Hepatocyte (in vitro differentiated cells): ENCODE measurements around the gene CEP112. TPM values are rescaled to one million over a fixed set of nuclear protein-coding genes. Genes with fewer than 3 reads are reported as not detected.
"Not testable (repeated sequence)": the region's sequence is repeated elsewhere in the genome, so short reads cannot be mapped to it uniquely, and the experiment has no call there.

Source experiments
- DNase-seq: peaks from one replicate; pipeline ENCODE4 v3.0.0-alpha.2; 2016; ENCODE audit warnings: low spot score
- H2AFZ ChIP-seq: fragments of 200-600 bp; sonication (generic); 2 replicates; pipeline ENCODE4 v1.6.0; 2016; ENCODE audit warnings: antibody characterized with exemption, mild to moderate bottlenecking
- H3K27ac ChIP-seq: fragments of 200-600 bp; sonication (generic); 2 replicates; pipeline ENCODE4 v1.5.1; 2016; ENCODE audit warnings: mild to moderate bottlenecking
- H3K27me3 ChIP-seq: fragments of 200-600 bp; sonication (generic); 2 replicates; pipeline ENCODE4 v1.6.1; 2016
- H3K36me3 ChIP-seq: fragments of 200-600 bp; sonication (generic); replicated peaks from 2 replicates; pipeline ENCODE4 v1.5.1; 2016; ENCODE audit warnings: low read depth; ENCODE audit not compliant: insufficient read depth
- H3K4me1 ChIP-seq: fragments of 200-600 bp; sonication (generic); 2 replicates; pipeline ENCODE4 v1.5.1; 2016; ENCODE audit warnings: mild to moderate bottlenecking, moderate library complexity; ENCODE audit not compliant: insufficient read depth
- H3K4me2 ChIP-seq: fragments of 200-600 bp; sonication (generic); 2 replicates; pipeline ENCODE4 v1.6.0; 2016
- H3K4me3 ChIP-seq: fragments of 200-600 bp; sonication (generic); 2 replicates; pipeline ENCODE4 v1.5.1; 2016; ENCODE audit warnings: mild to moderate bottlenecking
- H3K79me2 ChIP-seq: fragments of 200-600 bp; sonication (generic); 2 replicates; pipeline ENCODE4 v1.6.0; 2017; ENCODE audit warnings: mild to moderate bottlenecking
- H3K9me2 ChIP-seq: fragments of 200-600 bp; sonication (generic); replicated peaks from 2 replicates; pipeline ENCODE4 v1.6.0; 2017; ENCODE audit warnings: mild to moderate bottlenecking; ENCODE audit not compliant: insufficient read depth
- H3K9me3 ChIP-seq: fragments of 200-600 bp; sonication (generic); 2 replicates; pipeline ENCODE4 v1.5.1; 2016; ENCODE audit warnings: low read depth, mild to moderate bottlenecking
- H4K20me1 ChIP-seq: fragments of 200-600 bp; sonication (generic); 2 replicates; pipeline ENCODE4 v1.6.0; 2016; ENCODE audit warnings: mild to moderate bottlenecking; ENCODE audit not compliant: insufficient read depth, poor library complexity, severe bottlenecking
- CTCF ChIP-seq: fragments of 200-600 bp; sonication (generic); IDR thresholded peaks from 2 replicates; pipeline ENCODE4 v1.5.1; 2016; ENCODE audit warnings: antibody characterized with exemption, mild to moderate bottlenecking; ENCODE audit not compliant: poor library complexity
- EZH2 ChIP-seq: fragments of 200-600 bp; sonication (generic); IDR thresholded peaks from 2 replicates; pipeline ENCODE4 v1.6.1; 2016; ENCODE audit warnings: antibody characterized with exemption, mild to moderate bottlenecking, borderline replicate concordance
- EZH2phosphoT487 ChIP-seq: fragments of 200-600 bp; sonication (generic); IDR thresholded peaks from one replicate; pipeline ENCODE4 v1.6.1; 2018; ENCODE audit warnings: antibody characterized with exemption, mild to moderate bottlenecking, low read depth, moderate library complexity; ENCODE audit not compliant: unreplicated experiment, severe bottlenecking
- WGBS: methylation state at CpG from one replicate; pipeline ENCODE4 v1.1.6; 2016; ENCODE audit warnings: low lambda C conversion rate; ENCODE audit errors: missing lambda C conversion rate; 5-methylcytosine and 5-hydroxymethylcytosine counted together
- polyA plus RNA-seq: library from polyadenylated mRNA; unstranded; fragments of >200 nt; fragmentation: Nextera tagmentation; extraction: Ambion mirVana; gene quantifications from 2 replicates; pipeline ENCODE4 v1.2.1, GENCODE V29; 2016
- total RNA-seq: library from RNA; depleted of rRNA; stranded (reverse); fragments of >200 nt; gene quantifications from 2 replicates; pipeline ENCODE4 v1.2.3, GENCODE V29; 2014

CEP112 gene
- total and polyA plus RNA-seq, 2 experiments from 2014 or later = 7.1 to 9.7 TPM

- Histone ChIP-seq H3K9me3 (peaks cover 9% of the 10 kb centered on the region), H3K27ac (no peak overlapping the region), H3K4me1 (no peaks in the 10 kb centered on the region), H3K4me3 (no peak overlapping the region), H2AFZ (no peak overlapping the region), H4K20me1 (no peaks in the 10 kb centered on the region), H3K9me2 (no peaks in the 10 kb centered on the region), H3K79me2 (no peaks in the 10 kb centered on the region), H3K36me3 (no peaks in the 10 kb centered on the region), H3K27me3 (no peaks in the 10 kb centered on the region), H3K4me2 (no peak overlapping the region)
- TF ChIP-seq EZH2phosphoT487 (no peak), EZH2 (no peak), CTCF (no peak)
- WGBS = 96% methylated on average over 2 of the region's 2 CpGs
- DNase-seq = no peak
Measured at GRCh38 chr17:66085221-66085620, 106.7 kb downstream of the CEP112 start.

GRCh38 chr17:66080670-66081069 lies 111.3 kb downstream of the CEP112 start:
- not testable (repeated sequence) for H4K20me1 ChIP-seq, H3K79me2 ChIP-seq, H3K9me2 ChIP-seq, H3K27me3 ChIP-seq, DNase-seq, H3K36me3 ChIP-seq, H2AFZ ChIP-seq, H3K4me3 ChIP-seq, H3K4me1 ChIP-seq, H3K4me2 ChIP-seq, H3K9me3 ChIP-seq, H3K27ac ChIP-seq
- 94% methylated on average over 3 of the region's 3 CpGs for WGBS

- Histone ChIP-seq H2AFZ (no peak overlapping the region), H3K27me3 (no peaks in the 10 kb centered on the region), H3K9me3 (no peaks in the 10 kb centered on the region), H3K4me2 (no peak overlapping the region), H3K79me2 (no peaks in the 10 kb centered on the region), H3K4me1 (no peaks in the 10 kb centered on the region), H4K20me1 (no peaks in the 10 kb centered on the region), H3K4me3 (no peak overlapping the region), H3K9me2 (no peaks in the 10 kb centered on the region), H3K27ac (no peak overlapping the region), H3K36me3 (no peaks in the 10 kb centered on the region)
- TF ChIP-seq EZH2phosphoT487 (no peak), EZH2 (no peak), CTCF (no peak)
- 79% methylated on average over 5 of the region's 5 CpGs for WGBS
- DNase-seq = no peak
Measured at GRCh38 chr17:66076546-66077190, 115.3 kb downstream of the CEP112 start.

- H3K4me3 ChIP-seq = no peak overlapping the region
- H3K4me2 ChIP-seq = no peak overlapping the region
- H3K9me3 ChIP-seq = no peaks in the 10 kb centered on the region
- TF ChIP-seq CTCF (no peak), EZH2 (no peak), EZH2phosphoT487 (no peak)
- H3K9me2 ChIP-seq = no peaks in the 10 kb centered on the region
- no peaks in the 10 kb centered on the region for H3K4me1 ChIP-seq
- DNase-seq = no peak
- H3K27me3 ChIP-seq = no peaks in the 10 kb centered on the region
- H3K79me2 ChIP-seq = no peaks in the 10 kb centered on the region
- H3K36me3 ChIP-seq = no peaks in the 10 kb centered on the region
- no peak overlapping the region for H3K27ac ChIP-seq
- H4K20me1 ChIP-seq = no peaks in the 10 kb centered on the region
- H2AFZ ChIP-seq = no peak overlapping the region
Measured at GRCh38 chr17:66073384-66073783, 118.5 kb downstream of the CEP112 start.
